DND-41 (cell line): Measurements from ENCODE around the gene NOX5.

Source experiments
- ATAC-seq: fragments of 200-7000 bp; cut with Tn5 transposase; 3 replicates; pipeline ENCODE4 v1.9.1; 2021; ENCODE audit warnings: low read depth; ENCODE audit not compliant: insufficient read depth
- DNase-seq: peaks from one replicate; pipeline ENCODE4 v3.0.0-alpha.2; 2020
- H2AFZ ChIP-seq: 2 replicates; pipeline ENCODE4 v1.6.0; 2012; ENCODE audit warnings: low read depth, low read length
- H3K27ac ChIP-seq: 2 replicates; pipeline ENCODE4 v1.5.1; 2012; ENCODE audit warnings: low read length, inconsistent platforms
- H3K27me3 ChIP-seq: fragments of 200-600 bp; sonication (generic); 2 replicates; pipeline ENCODE4 v1.6.0; 2012; ENCODE audit warnings: low read length, mild to moderate bottlenecking, inconsistent platforms; ENCODE audit not compliant: insufficient read depth, poor library complexity
- H3K36me3 ChIP-seq: 2 replicates; pipeline ENCODE4 v1.5.1; 2012; ENCODE audit warnings: low read length, inconsistent platforms; ENCODE audit not compliant: insufficient read depth
- H3K4me1 ChIP-seq: 2 replicates; pipeline ENCODE4 v1.5.1; 2012; ENCODE audit warnings: mild to moderate bottlenecking, low read length; ENCODE audit not compliant: insufficient read depth
- H3K4me2 ChIP-seq: 2 replicates; pipeline ENCODE4 v1.6.0; 2012; ENCODE audit warnings: mild to moderate bottlenecking, moderate library complexity, low read length, inconsistent platforms; ENCODE audit not compliant: insufficient read depth
- H3K4me3 ChIP-seq, 2 experiments: fragments of 200-600 bp in 1 of 2; shearing (Covaris generic) in 1 of 2; 2 replicates each; pipeline ENCODE4 v1.5.1; 2012 to 2016; ENCODE audit warnings: inconsistent platforms in 2 of 2, low read length in 2 of 2, mild to moderate bottlenecking in 2 of 2, low read depth in 1 of 2, moderate library complexity in 1 of 2
- H3K79me2 ChIP-seq: 2 replicates; pipeline ENCODE4 v1.6.0; 2012; ENCODE audit warnings: low read length, inconsistent platforms; ENCODE audit not compliant: insufficient read depth
- H3K9ac ChIP-seq: 2 replicates; pipeline ENCODE4 v1.6.0; 2012; ENCODE audit warnings: low read depth, mild to moderate bottlenecking, inconsistent platforms, low read length, moderate library complexity
- H3K9me3 ChIP-seq: 2 replicates; pipeline ENCODE4 v1.5.1; 2012; ENCODE audit warnings: low read length, moderate library complexity, mild to moderate bottlenecking, inconsistent platforms; ENCODE audit not compliant: insufficient read depth, severe bottlenecking
- H4K20me1 ChIP-seq: 2 replicates; pipeline ENCODE4 v1.6.0; 2012; ENCODE audit warnings: low read length; ENCODE audit not compliant: insufficient read depth
- EZH2 ChIP-seq: IDR thresholded peaks from 3 replicates; pipeline ENCODE4 v1.6.1; 2012; ENCODE audit warnings: borderline replicate concordance, low read depth, mild to moderate bottlenecking, moderate library complexity, low read length, inconsistent platforms; ENCODE audit not compliant: severe bottlenecking
- TF ChIP-seq, protein P1 (sequence below): IDR thresholded peaks from 2 replicates; pipeline ENCODE4 v1.5.1; 2012; ENCODE audit warnings: borderline replicate concordance, low read length, moderate library complexity, mild to moderate bottlenecking; ENCODE audit not compliant: poor library complexity, severe bottlenecking; ENCODE audit errors: extremely low read depth

NOX5 gene

DNA sequence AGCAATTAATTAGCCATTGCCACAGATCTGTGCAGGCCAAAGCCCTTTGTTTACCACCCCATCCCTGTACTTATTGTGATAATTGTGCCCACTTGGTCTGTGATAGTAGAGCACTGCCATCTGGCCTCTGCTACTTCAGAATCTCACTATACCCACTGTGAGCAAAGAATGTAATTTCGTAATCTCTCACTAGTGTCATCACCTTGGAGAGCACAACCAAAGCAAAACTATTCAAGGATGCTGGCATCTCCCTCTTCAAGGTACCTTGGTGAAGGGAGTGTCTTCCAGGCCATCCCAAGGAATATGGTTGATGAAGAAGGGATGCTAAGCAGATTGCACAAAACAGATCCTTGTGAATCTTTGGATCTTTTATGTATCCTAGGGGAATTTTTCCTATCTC is 34.7 kb upstream of the NOX5 start:
- Histone ChIP-seq H3K4me3 (no peak overlapping the region), H3K79me2 (no peaks in the 10 kb centered on the region), H4K20me1 (no peaks in the 10 kb centered on the region), H3K9me3 (no peaks in the 10 kb centered on the region), H3K27me3 (no peaks in the 10 kb centered on the region), H3K27ac (no peak overlapping the region), H2AFZ (no peak overlapping the region), H3K4me2 (no peak overlapping the region), H3K36me3 (no peaks in the 10 kb centered on the region), H3K9ac (no peak overlapping the region), H3K4me1 (no peaks in the 10 kb centered on the region)
- no peak for TF ChIP-seq EZH2
- TF ChIP-seq, protein P1, sequence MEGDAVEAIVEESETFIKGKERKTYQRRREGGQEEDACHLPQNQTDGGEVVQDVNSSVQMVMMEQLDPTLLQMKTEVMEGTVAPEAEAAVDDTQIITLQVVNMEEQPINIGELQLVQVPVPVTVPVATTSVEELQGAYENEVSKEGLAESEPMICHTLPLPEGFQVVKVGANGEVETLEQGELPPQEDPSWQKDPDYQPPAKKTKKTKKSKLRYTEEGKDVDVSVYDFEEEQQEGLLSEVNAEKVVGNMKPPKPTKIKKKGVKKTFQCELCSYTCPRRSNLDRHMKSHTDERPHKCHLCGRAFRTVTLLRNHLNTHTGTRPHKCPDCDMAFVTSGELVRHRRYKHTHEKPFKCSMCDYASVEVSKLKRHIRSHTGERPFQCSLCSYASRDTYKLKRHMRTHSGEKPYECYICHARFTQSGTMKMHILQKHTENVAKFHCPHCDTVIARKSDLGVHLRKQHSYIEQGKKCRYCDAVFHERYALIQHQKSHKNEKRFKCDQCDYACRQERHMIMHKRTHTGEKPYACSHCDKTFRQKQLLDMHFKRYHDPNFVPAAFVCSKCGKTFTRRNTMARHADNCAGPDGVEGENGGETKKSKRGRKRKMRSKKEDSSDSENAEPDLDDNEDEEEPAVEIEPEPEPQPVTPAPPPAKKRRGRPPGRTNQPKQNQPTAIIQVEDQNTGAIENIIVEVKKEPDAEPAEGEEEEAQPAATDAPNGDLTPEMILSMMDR, result no peak
- no peak for ATAC-seq
- no peak for DNase-seq

DNA sequence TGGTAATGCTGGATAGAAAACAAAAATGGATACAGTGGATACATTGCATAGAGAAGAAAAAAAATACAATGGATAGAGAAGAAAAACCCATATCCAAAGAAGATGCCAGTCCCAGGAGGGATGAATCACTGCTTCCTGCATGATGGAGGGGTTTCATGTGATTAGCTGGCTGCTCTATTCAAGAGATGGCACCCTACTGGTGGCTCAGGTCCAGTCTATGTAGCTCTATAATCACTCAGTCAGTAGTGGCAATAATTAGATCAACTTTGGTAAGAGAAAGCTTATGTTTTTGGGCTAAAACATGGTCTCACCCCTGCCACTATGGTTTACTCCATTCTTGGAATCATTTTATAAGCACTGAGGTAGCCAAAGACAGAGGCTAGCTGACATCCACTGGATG is 33.7 kb upstream of the NOX5 start:
- H2AFZ ChIP-seq, result no peak overlapping the region
- TF ChIP-seq EZH2, result no peak
- TF ChIP-seq, protein P1, result no peak
- DNase-seq (no peak), ATAC-seq (no peak)
- H3K27me3 ChIP-seq, result no peaks in the 10 kb centered on the region
- H3K9ac ChIP-seq, result no peak overlapping the region
- no peaks in the 10 kb centered on the region for H4K20me1 ChIP-seq
- H3K4me3 ChIP-seq, result no peak overlapping the region
- H3K9me3 ChIP-seq, result no peaks in the 10 kb centered on the region
- no peak overlapping the region for H3K27ac ChIP-seq
- no peaks in the 10 kb centered on the region for H3K36me3 ChIP-seq
- H3K79me2 ChIP-seq, result no peaks in the 10 kb centered on the region
- no peak overlapping the region for H3K4me2 ChIP-seq
- no peaks in the 10 kb centered on the region for H3K4me1 ChIP-seq

DNA sequence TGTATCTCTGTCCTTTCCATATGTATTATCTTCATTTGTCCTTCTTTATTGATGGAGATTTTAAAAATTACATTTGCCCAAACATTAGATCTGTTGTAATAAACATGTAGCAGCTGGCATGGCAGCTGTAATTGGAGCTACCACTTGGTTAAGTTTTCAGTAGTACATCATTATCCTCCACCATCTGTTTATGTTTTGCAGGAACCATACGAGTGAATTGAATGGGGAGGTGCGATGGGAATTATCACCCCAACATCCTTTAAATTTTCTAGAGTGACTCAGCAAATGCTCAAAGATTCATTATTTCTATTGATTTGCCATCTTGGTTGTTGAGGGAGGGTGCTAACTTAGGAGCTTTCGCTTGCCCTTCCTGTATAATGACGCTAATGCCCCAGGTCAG is 32.6 kb upstream of the NOX5 start:
- no peaks in the 10 kb centered on the region for H3K4me1 ChIP-seq
- no peaks in the 10 kb centered on the region for H3K36me3 ChIP-seq
- DNase-seq (no peak), ATAC-seq (no peak)
- no peak overlapping the region for H2AFZ ChIP-seq
- H3K9ac ChIP-seq, result no peak overlapping the region
- H3K27ac ChIP-seq, result no peak overlapping the region
- H3K79me2 ChIP-seq, result no peaks in the 10 kb centered on the region
- H3K4me2 ChIP-seq, result no peak overlapping the region
- no peaks in the 10 kb centered on the region for H3K9me3 ChIP-seq
- TF ChIP-seq, protein P1, result no peak
- TF ChIP-seq EZH2, result no peak
- no peaks in the 10 kb centered on the region for H4K20me1 ChIP-seq
- H3K27me3 ChIP-seq, result no peaks in the 10 kb centered on the region
- no peak overlapping the region for H3K4me3 ChIP-seq
